ENCODE data around the gene CACNA1C.

Gene CACNA1C

GRCh38 chr12:2261708-2262107, 208.9 kb downstream of the CACNA1C start:
- DNase-seq, result no peak

- DNase-seq, result no peak
These were observed 209.7 kb downstream of the CACNA1C start for GRCh38 chr12:2262449-2262848.

- DNase-seq, result no peak
These were observed 211.1 kb downstream of the CACNA1C start for GRCh38 chr12:2263901-2264300.

GRCh38 chr12:2264651-2265232, 212.0 kb downstream of the CACNA1C start:
- no peak for DNase-seq

- DNase-seq, result no peak
These were observed 212.8 kb downstream of the CACNA1C start for GRCh38 chr12:2265461-2266167.

- no peak for DNase-seq
These were observed 214.2 kb downstream of the CACNA1C start for GRCh38 chr12:2266666-2267620.

- DNase-seq, result no peak
These were observed 215.1 kb downstream of the CACNA1C start for GRCh38 chr12:2267703-2268470.

GRCh38 chr12:2268471-2269286, 215.9 kb downstream of the CACNA1C start:
- no peak for DNase-seq

GRCh38 chr12:2270846-2271245, 218.1 kb downstream of the CACNA1C start:
- no peak for DNase-seq

GRCh38 chr12:2271961-2272360, 219.2 kb downstream of the CACNA1C start:
- no peak for DNase-seq

- DNase-seq, result no peak
These were observed 220.5 kb downstream of the CACNA1C start for GRCh38 chr12:2273288-2273687.

GRCh38 chr12:2273751-2274150, 221.0 kb downstream of the CACNA1C start:
- DNase-seq, result no peak

GRCh38 chr12:2274733-2275132, 221.9 kb downstream of the CACNA1C start:
- DNase-seq, result no peak

- no peak for DNase-seq
These were observed 223.7 kb downstream of the CACNA1C start for GRCh38 chr12:2276288-2277033.

GRCh38 chr12:2277492-2278155, 224.8 kb downstream of the CACNA1C start:
- no peak for DNase-seq

- no peak for DNase-seq
These were observed 228.7 kb downstream of the CACNA1C start for GRCh38 chr12:2281446-2281845.

- no peak for DNase-seq
These were observed 229.5 kb downstream of the CACNA1C start for GRCh38 chr12:2282318-2282717.

- no peak for DNase-seq
These were observed 230.7 kb downstream of the CACNA1C start for GRCh38 chr12:2283480-2283879.

GRCh38 chr12:2283916-2284315, 231.1 kb downstream of the CACNA1C start:
- DNase-seq, result no peak

GRCh38 chr12:2284321-2284813, 231.6 kb downstream of the CACNA1C start:
- DNase-seq, result no peak

Data from stimulated activated CD4-positive, alpha-beta T cell treated with anti-CD3 and anti-CD28 coated beads, Interleukin-4, amount 100 ng/mL, for 1 hour (primary cell).